Measurements from ENCODE around the gene MAP1LC3C.
"Not testable (repeated sequence)": the region's sequence is repeated elsewhere in the genome, so short reads cannot be mapped to it uniquely, and the experiment has no call there.

The MAP1LC3C gene

DNA sequence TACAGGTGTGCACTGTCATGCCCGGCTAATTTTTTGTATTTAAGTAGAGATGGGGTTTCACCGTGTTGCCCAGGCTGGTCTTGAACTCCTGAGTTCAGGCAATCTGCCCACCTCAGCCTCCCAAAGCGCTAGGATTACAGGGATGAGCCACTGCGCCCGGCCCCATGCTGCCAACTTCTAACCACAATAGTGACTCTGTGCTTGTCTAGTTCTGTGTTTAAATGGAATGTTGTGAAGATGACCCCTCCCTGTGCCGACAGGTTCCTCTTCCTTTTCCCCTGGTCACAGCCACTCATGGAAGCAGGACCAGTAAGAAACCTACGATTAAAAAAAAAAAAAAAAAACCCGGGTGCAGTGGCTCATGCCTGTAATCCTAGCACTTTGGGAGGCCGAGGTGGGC, 4.7 kb downstream of the MAP1LC3C start:
- in situ Hi-C loops (cut with MboI; ENCODE audit: low sequenced_read_pairs) = no loop called here

DNA sequence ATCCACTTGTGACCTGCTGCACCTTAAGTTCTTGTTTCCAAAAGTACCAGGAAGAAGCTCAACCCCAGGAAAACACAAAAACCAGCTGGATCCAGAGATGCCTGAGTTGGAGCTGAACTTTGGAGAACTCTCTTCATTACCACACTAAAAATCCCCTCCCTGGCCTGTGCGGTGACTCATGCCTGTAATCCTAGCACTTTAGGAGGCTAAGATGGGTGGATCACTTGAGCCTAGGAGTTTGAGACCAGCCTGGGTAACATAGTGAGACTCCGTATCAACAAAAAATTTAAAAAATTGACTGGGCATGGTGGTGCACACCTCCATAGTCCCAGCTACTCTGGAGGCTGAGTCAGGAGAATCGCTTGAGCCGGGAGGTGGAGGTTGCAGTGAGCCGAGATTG, 6.2 kb downstream of the MAP1LC3C start:
- in situ Hi-C loops (cut with MboI; ENCODE audit: low sequenced_read_pairs) = no loop called here

DNA sequence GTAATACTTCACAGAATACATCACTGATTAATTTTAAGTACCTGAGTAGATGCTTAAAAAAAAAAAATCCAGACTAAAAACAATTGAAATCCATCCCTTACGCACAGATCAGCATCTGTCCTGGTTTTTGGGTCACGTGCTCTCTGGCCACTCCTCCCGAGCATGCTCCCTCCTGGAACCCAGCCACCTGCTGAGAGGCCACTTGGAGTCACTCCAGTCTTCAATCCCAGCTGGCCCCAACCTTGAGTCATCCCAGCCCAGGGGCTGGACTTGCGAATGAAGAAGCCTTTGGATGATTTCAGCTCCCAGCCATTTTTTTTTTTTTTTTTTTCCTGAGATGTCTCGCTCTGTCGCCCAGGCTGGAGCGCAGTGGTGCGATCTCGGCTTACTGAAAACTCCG, 8.9 kb downstream of the MAP1LC3C start:
- in situ Hi-C loops (cut with MboI; ENCODE audit: low sequenced_read_pairs) = no loop called here

DNA sequence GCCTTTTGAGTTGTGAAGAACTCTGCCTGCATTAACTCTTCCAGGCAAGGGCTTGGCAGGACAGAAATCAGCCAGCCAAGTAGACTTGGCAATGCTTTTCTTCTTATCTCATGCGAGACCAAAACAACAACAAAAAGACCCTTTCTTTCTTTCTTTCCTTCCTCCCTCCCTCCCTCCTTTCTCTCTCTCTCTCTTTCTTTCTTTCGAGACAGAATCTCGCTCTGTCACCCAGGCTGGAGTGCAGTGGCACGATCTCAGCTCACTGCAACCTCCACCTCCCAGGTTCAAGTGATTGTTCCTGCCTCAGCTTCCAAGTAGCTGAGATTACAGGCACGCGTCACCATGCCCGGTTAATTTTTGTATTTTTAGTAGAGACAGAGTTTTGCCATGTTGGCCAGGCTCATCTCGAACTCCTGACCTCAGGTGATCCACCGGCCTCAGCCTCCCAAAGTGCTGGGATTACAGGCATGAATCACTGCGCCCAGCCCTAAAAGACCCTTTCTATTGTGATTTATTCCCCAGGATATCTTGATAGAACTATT, 10.4 kb downstream of the MAP1LC3C start:
- in situ Hi-C loops (cut with MboI; ENCODE audit: low sequenced_read_pairs) = not testable (repeated sequence)

DNA sequence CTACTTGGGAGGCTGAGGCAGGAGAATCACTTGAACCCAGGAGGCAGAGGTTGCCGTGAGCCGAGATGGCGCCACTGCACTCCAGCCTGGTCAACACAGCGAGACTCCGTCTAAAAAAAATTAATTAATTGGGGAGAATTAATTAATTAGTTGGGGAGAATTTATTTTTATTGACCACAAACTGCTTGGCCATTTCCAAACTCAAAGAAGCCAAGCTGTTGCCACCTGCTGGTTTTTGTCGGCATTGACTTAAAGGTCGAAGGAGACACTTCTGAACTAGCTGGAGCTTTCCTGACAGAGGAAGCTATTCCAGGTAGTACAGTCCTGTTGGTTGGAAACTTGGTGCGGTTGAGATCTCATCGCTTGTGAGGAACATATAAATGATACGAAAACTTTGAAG, 13.1 kb downstream of the MAP1LC3C start:
- in situ Hi-C loops (cut with MboI; ENCODE audit: low sequenced_read_pairs) = no loop called here

DNA sequence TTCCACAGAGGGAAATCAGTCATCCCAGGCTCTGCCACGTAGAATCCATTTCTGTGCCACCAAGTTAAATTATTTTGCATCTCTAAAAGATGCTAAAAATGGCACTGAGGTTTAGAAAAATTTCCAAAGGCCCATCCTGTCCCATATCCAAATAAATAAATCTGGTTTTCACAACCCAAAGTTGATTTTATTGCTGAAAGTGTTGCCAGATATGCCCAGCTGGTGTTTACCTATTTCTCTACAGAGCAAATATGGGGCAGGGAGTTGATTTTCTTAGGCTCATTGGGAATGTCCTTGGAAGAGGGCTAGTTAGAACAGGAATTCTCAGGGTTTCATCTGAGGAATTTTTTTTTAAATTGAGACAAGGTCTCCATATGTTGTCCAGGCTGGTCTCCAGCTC, 19.0 kb downstream of the MAP1LC3C start:
- in situ Hi-C loops (cut with MboI; ENCODE audit: low sequenced_read_pairs) = no loop called here

DNA sequence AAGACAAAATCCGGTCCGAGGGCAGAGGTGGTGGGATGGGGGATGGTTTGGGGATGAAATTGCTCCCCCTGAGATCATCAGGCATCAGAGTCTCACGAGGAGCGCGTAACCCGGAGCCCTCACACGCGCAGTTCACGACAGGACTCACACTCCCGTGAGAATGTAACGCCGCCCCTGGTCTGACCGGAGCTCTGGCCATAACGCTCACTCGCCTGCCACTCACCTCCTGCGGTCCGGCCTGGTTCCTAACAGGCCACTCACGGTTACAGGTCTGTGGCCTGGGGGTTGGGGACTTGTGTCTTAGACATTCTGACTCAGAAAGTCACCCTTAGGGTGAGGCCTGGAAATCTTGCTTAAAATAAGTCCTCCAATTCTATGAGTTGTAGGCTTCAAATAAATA, 19.8 kb downstream of the MAP1LC3C start:
- in situ Hi-C loops (cut with MboI; ENCODE audit: low sequenced_read_pairs) = no loop called here

DNA sequence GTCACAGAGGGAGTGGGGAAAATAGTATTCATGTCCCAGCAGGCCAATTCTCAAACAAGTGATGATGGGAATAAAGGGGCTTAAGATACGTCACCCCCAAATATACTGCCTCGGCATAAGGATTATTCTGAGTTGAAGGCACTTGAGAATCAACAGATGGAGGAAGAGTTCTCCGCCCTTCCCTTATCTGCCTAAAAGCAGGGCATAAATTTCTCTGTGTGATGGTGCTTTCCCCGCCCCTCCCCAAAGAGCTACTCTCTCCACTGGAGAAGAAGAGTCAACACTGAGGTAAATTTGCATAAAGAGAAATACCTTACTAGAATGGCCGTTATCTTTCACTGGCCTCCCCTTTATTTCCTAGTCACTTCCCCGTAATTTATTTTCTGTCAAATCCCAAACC, 22.7 kb downstream of the MAP1LC3C start:
- in situ Hi-C loops (cut with MboI; ENCODE audit: low sequenced_read_pairs) = no loop called here

DNA sequence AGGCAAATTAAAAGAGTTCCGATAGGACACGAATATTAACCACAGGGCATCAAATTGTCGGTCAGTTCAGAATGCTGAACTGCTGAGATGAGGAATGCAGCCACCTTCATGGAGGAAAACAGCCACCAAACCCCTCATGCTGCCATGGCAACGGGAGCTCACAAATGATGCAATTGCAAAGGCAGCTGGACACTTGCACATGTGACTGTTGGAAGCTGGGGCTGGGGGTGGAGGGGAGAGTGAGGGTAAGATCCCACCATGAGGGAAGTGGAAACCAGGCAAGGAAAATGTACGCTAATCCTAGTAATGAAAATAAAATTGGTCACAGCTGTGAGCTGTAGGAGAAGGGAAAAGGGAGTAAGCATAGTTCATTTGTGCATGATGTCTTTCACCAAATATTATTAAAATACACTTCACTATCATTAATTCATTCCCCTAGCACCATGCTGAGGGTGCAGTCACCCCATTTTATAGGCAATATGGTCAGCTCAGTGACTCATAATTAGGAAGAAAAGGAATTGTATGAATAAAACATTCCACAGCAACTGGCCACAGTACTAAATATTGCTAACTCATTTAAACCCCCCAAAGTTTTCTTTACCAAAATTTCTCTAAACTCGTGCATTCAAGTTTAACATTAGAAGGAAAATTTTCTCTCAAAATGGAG, 26.1 kb downstream of the MAP1LC3C start:
- in situ Hi-C loops (cut with MboI; ENCODE audit: low sequenced_read_pairs) = no loop called here

DNA sequence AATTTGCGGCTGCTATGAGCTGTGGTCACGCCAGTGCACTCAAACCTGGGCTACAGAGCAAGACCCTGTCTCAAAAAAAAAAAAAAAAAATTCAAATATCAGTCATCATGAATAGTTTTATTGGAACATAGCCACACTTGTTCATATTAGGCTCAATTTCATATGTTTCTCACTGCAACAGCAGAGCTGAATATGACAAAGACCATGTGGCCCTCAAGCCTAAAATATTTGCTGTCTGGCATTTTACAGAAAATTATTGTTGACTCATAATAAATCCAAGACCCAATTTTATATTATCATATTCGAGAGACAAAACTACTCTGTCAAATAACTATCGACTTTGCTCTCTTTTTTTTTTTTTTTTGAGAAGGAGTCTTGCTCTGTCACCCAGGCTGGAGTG, 30.3 kb downstream of the MAP1LC3C start:
- in situ Hi-C loops (cut with MboI; ENCODE audit: low sequenced_read_pairs) = no loop called here

DNA sequence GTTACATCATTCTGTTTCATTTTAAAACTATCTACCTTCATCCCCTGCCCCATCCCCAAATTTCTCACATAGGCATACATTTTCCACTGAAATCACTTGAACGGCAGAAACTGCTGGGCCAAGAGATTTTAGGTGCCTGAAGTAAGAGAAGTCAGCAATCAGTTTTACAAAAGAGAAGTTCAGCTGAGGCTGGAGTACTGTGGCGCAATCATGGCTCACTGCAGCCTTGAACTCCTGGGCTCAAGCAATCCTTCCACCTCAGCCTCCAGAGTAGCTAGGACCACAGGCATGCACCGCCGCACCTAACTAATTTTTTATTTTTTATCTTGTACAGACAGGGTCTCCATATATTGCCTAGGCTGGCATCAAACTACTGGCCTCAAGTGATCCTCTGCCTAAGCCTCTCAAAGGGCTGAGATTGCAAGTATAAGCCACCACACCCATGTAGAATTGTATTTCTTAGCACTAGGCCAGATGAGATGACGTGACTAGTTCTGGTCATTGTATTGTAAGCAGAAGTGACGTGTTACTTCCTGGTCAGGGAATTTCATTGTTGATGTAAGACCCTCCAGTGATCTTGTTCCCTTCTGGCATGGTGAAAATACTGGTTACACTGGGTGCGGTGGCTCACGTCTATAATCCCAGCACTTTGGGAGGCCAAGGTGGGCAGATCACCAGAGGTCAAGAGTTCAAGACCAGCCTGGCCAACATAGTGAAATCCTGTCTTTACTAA, 34.2 kb downstream of the MAP1LC3C start:
- in situ Hi-C loops (cut with MboI; ENCODE audit: low sequenced_read_pairs) = no loop called here

DNA sequence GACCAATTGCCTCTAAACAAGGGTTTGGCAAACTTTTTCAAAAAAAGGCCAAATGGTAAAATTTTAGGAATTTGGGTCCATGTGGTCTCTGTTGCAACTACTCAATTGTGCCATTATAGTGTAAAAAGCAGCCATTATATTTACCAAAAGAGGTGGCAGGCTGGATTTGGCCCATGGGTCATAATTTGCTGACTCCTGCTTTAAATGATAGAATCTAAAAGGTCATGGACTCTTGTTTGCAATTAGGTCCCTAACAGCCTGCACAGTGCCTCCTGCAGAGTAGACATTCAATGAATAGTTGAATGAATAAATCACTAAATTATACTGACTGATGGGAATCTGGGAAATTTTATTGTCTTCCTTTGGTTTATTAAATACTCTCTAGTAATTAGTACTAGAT, 35.2 kb downstream of the MAP1LC3C start:
- in situ Hi-C loops (cut with MboI; ENCODE audit: low sequenced_read_pairs) = no loop called here

DNA sequence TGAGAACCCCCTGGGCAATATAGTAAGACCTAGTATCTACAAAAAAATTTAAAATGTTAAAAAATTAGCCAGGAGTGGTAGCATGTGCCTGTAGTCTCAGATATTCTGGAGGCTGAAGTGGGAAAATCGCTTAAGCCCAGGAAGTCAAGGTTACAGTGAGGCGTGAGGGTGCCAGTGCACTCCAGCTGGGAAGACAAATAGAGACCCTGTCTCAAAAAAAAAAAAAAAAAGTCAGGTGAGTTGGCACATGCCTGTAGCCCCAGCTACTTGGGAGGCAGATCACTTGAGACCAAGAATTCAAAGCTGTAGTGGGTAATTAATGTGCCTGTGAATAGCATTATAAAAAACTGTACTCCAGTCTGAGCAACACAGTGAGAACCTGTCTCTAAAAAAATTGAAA, 36.7 kb downstream of the MAP1LC3C start:
- in situ Hi-C loops (cut with MboI; ENCODE audit: low sequenced_read_pairs) = no loop called here

DNA sequence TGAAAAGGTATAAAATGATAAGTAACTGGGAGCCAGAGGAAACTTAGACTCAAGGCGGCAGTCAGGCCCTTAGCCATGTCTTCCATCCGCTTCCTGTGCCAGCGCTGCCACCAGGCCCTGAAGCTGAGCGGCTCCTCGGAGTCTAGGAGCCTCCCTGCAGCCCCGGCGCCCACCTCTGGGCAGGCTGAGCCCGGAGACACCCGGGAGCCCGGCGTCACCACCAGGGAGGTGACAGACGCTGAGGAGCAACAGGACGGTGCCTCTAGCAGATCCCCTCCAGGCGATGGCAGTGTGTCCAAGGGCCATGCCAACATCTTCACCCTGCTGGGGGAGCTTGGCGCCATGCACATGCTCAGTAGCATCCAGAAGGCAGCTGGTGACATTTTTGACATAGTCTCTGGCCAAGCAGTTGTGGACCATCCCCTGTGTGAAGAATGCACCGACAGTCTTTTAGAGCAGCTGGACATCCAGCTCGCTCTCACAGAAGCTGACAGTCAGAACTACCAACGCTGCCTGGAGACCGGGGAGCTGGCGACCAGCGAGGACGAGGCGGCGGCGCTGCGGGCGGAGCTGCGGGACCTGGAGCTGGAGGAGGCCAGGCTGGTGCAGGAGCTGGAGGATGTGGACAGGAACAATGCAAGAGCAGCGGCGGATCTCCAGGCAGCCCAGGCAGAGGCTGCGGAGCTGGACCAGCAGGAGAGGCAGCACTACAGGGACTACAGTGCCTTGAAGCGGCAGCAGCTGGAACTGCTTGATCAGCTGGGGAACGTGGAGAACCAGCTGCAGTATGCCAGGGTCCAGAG, 41.0 kb downstream of the MAP1LC3C start, which contains the start of gene BECN2:
Gene BECN2 (plus strand): TSS at position 76 of the 803 bp plus-strand sequence. CDS start 0 bp downstream, at position 76.
- in situ Hi-C loops (cut with MboI; ENCODE audit: low sequenced_read_pairs) = no loop called here

DNA sequence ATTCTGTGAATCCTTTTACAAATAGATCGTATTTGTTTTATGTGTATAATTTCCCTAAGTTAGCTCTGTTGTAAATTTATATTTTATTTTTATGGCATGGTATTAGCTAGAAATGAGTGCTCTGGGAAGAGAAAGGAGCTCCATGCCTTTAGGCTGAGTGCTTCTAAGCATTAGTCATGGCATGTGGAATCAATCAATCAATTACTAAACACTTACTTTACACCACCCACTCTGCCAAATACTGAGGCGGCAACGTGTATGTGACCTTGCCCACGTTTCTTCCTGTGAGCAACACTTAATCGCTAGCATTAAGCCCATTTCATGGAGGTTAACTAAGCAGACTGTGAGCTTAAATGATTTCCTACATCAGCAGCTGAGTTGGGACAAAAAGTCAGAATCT, 48.5 kb downstream of the MAP1LC3C start:
- in situ Hi-C loops (cut with MboI; ENCODE audit: low sequenced_read_pairs) = no loop called here

DNA sequence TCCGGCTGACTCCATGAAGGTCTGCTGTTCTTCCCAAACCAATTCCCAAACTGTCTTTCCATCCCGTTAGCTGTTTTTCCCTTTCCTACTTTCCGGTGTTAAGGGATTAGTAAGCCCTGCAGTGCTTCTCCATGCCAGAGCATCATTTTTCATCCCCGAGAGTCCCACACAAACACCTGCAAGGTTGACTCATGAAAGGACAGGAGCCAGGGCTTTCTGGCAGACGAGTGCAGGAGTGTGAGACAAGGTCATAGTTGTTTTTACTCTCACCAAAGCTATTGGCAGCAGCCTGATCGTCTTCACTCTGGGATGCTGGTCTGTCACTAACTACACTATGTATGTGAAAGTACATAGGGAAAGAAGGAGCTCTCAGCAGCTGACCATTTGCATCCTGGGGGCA, 51.5 kb downstream of the MAP1LC3C start:
- in situ Hi-C loops (cut with MboI; ENCODE audit: low sequenced_read_pairs) = no loop called here
